Measurements from ENCODE around the gene EIF2D. TPM values are rescaled to one million over a fixed set of nuclear protein-coding genes. Genes with fewer than 3 reads are reported as not detected.

Gene EIF2D
- total and polyA plus RNA-seq, 9 of the 15 experiments (the other 6 are each of a cell fraction or from before 2014, with no cell fraction given), result 81.1 to 138 (median 93.9) TPM

DNA sequence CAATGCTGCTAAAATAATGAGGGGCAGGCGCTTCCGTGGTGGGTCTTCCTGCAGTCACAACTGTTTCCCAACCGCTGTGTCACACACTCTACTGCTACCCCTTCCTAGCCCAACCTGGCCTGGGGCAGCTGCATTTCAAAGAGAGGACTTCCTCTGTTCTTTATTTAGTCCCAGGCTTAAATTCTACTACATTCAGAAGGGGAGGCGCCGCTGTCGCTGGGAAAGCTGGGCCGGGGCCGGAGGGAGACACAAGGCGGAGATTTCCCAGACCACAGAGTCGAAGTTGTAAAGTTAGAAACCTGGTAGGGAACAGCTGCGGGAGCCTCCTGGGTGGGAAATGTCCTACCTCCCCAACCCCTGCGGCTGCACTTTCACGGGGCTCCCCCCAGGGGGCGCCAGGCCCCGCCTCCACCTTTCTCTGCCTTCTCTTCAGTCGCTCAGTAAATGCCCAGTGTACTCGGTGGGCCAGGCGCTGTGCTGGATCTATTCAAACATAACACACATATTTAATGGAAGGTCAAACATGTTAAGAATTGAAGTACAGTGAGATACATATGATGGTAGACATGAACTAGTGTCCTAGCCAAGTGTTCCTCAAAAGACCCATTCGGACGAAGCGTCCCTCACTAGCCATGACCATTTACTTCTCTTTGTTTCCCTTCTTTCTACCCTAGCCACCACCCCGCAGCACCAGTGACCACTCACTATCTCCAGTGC lies 46.2 kb upstream of the EIF2D start (continued):
- TF ChIP-seq POLR2G (IDR thresholded peaks at IDR 0.05; ENCODE audit: low read depth, low read length), result 0 out of 2 replicates have a peak, but pooled peaks have one; percentile 37
- TF ChIP-seq L3MBTL2 (IDR thresholded peaks at IDR 0.05), result peak; percentile 49
- TF ChIP-seq TOE1 (IDR thresholded peaks at IDR 0.05; ENCODE audit: borderline replicate concordance), result no peak; the same call in 1 of the 2 replicates
- no peak for TF ChIP-seq TOE1 (CRISPR knock-in tag; IDR thresholded peaks at IDR 0.05; ENCODE audit: borderline replicate concordance, low read depth)
- peak; percentile 28; the same call in 1 of the 2 replicates for TF ChIP-seq EGR1 (conservative IDR thresholded peaks at IDR 0.05)
- TF ChIP-seq, protein P1, sequence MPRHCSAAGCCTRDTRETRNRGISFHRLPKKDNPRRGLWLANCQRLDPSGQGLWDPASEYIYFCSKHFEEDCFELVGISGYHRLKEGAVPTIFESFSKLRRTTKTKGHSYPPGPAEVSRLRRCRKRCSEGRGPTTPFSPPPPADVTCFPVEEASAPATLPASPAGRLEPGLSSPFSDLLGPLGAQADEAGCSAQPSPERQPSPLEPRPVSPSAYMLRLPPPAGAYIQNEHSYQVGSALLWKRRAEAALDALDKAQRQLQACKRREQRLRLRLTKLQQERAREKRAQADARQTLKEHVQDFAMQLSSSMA (CRISPR knock-in tag; IDR thresholded peaks at IDR 0.05), result no peak
- TF ChIP-seq TAF1 (IDR thresholded peaks at IDR 0.05; ENCODE audit: control insufficient read depth, extremely low read depth, insufficient read depth, low read length, severe bottlenecking), result peak; percentile 49
- TF ChIP-seq, protein P2, sequence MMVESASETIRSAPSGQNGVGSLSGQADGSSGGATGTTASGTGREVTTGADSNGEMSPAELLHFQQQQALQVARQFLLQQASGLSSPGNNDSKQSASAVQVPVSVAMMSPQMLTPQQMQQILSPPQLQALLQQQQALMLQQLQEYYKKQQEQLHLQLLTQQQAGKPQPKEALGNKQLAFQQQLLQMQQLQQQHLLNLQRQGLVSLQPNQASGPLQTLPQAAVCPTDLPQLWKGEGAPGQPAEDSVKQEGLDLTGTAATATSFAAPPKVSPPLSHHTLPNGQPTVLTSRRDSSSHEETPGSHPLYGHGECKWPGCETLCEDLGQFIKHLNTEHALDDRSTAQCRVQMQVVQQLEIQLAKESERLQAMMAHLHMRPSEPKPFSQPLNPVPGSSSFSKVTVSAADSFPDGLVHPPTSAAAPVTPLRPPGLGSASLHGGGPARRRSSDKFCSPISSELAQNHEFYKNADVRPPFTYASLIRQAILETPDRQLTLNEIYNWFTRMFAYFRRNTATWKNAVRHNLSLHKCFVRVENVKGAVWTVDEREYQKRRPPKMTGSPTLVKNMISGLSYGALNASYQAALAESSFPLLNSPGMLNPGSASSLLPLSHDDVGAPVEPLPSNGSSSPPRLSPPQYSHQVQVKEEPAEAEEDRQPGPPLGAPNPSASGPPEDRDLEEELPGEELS (CRISPR knock-in tag; IDR thresholded peaks at IDR 0.05; ENCODE audit: borderline replicate concordance), result no peak
- no peak for TF ChIP-seq U2AF1 (optimal IDR thresholded peaks at IDR 0.05; ENCODE audit: low read depth, low read length)
- 0 out of 2 replicates have a peak, but pooled peaks have one; percentile 24 for TF ChIP-seq GATAD2A (IDR thresholded peaks at IDR 0.05)
- TF ChIP-seq, protein P3, sequence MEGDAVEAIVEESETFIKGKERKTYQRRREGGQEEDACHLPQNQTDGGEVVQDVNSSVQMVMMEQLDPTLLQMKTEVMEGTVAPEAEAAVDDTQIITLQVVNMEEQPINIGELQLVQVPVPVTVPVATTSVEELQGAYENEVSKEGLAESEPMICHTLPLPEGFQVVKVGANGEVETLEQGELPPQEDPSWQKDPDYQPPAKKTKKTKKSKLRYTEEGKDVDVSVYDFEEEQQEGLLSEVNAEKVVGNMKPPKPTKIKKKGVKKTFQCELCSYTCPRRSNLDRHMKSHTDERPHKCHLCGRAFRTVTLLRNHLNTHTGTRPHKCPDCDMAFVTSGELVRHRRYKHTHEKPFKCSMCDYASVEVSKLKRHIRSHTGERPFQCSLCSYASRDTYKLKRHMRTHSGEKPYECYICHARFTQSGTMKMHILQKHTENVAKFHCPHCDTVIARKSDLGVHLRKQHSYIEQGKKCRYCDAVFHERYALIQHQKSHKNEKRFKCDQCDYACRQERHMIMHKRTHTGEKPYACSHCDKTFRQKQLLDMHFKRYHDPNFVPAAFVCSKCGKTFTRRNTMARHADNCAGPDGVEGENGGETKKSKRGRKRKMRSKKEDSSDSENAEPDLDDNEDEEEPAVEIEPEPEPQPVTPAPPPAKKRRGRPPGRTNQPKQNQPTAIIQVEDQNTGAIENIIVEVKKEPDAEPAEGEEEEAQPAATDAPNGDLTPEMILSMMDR (IDR thresholded peaks at IDR 0.05 in 2 of 3, conservative IDR thresholded peaks at IDR 0.05 in 1 of 3; ENCODE audit: insufficient read depth in 2 of 3, low read depth in 1 of 3, low read length in 3 of 3), result peak; percentile 93 to 100 (median 95)
- no peak for TF ChIP-seq ZNF224 (CRISPR knock-in tag; IDR thresholded peaks at IDR 0.05)
- TF ChIP-seq RBBP5 (IDR thresholded peaks at IDR 0.05; ENCODE audit: borderline replicate concordance, insufficient read depth, low read length, poor library complexity, severe bottlenecking), result peak; percentile 51
